H1 (cell line): Measurements from ENCODE around the gene CBL. TPM values are rescaled to one million over a fixed set of nuclear protein-coding genes. Genes with fewer than 3 reads are reported as not detected.

Experiments
- CTCF ChIA-PET: fragments of 300-600 bp; sonication (Branson Sonifier 250); formaldehyde crosslinking; loops from one replicate; lab custom pipeline; 2021; ENCODE audit not compliant: partially characterized antibody; lab: Charles Lee
- POLR2A ChIA-PET: fragments of 300-600 bp; sonication (Branson Sonifier 250); formaldehyde crosslinking; loops from one replicate; lab custom pipeline; 2021; ENCODE audit warnings: inconsistent platforms; ENCODE audit not compliant: partially characterized antibody; lab: Charles Lee
- DNase-seq, 2 experiments: peaks; one replicate each; pipeline versions ENCODE4 v3.0.0 to v3.0.0-alpha.2; 2010 to 2022; ENCODE audit warnings: low spot score in 2 of 2, low read depth in 1 of 2, mixed read lengths in 1 of 2
- FAIRE-seq: peaks from 2 replicates; lab custom pipeline; 2011; peaks lifted over from hg19 to GRCh38; lab: Jason Lieb, UNC
- H2AFZ ChIP-seq: 2 replicates; pipeline ENCODE4 v1.8.1; 2012; ENCODE audit warnings: low read length, inconsistent platforms
- H2AK5ac ChIP-seq: 2 replicates; pipeline ENCODE4 v1.6.1; 2013; ENCODE audit warnings: low read depth, low read length
- H2BK120ac ChIP-seq: replicated peaks from 2 replicates; pipeline ENCODE3; 2013; ENCODE audit warnings: low read depth, low read length, inconsistent platforms
- H2BK12ac ChIP-seq: 2 replicates; pipeline ENCODE4 v1.6.1; 2013; ENCODE audit warnings: low read depth, low read length
- H2BK15ac ChIP-seq: 2 replicates; pipeline ENCODE4 v1.6.1; 2013; ENCODE audit warnings: low read length
- H2BK20ac ChIP-seq: 2 replicates; pipeline ENCODE4 v1.6.1; 2013; ENCODE audit warnings: low read length
- H2BK5ac ChIP-seq: 2 replicates; pipeline ENCODE4 v1.6.1; 2013; ENCODE audit warnings: low read depth, low read length
- H3K14ac ChIP-seq: 2 replicates; pipeline ENCODE4 v1.6.1; 2013; ENCODE audit warnings: inconsistent platforms; ENCODE audit not compliant: insufficient read length
- H3K18ac ChIP-seq: 2 replicates; pipeline ENCODE4 v1.6.1; 2013; ENCODE audit warnings: low read length; ENCODE audit errors: extremely low read depth
- H3K23ac ChIP-seq: 2 replicates; pipeline ENCODE4 v1.6.1; 2013; ENCODE audit warnings: inconsistent platforms; ENCODE audit not compliant: insufficient read length
- H3K23me2 ChIP-seq: 2 replicates; pipeline ENCODE4 v1.6.1; 2013; ENCODE audit warnings: low read depth, low read length
- H3K27ac ChIP-seq: 2 replicates; pipeline ENCODE4 v1.6.1; 2011; ENCODE audit warnings: low read depth, low read length, inconsistent platforms
- H3K27me3 ChIP-seq, 4 experiments: replicated peaks in 1 of 4; 1 replicate in 1 of 4; 2 replicates in 3 of 4; pipeline versions ENCODE4 v1.6.1 to v1.8.1; 2011 to 2013; ENCODE audit warnings: low read length in 3 of 4, mild to moderate bottlenecking in 3 of 4, inconsistent platforms in 2 of 4, mixed read lengths in 2 of 4, moderate library complexity in 1 of 4; ENCODE audit not compliant: control insufficient read depth in 3 of 4, insufficient read depth in 3 of 4; ENCODE audit errors: extremely low read depth in 1 of 4
- H3K36me3 ChIP-seq, 4 experiments: 2 replicates each; pipeline versions ENCODE4 v1.6.1 to v1.8.1; 2011 to 2013; ENCODE audit warnings: mild to moderate bottlenecking in 4 of 4, low read length in 3 of 4, moderate library complexity in 2 of 4, control low read depth in 1 of 4, inconsistent platforms in 1 of 4; ENCODE audit not compliant: insufficient read depth in 4 of 4, control insufficient read depth in 2 of 4
- H3K4ac ChIP-seq: replicated peaks from 2 replicates; pipeline ENCODE3; 2013; ENCODE audit warnings: low read length, low read depth, mixed read lengths, inconsistent platforms; ENCODE audit not compliant: insufficient read length
- H3K4me1 ChIP-seq, 4 experiments: replicated peaks in 1 of 4; 1 replicate in 1 of 4; 2 replicates in 3 of 4; pipeline versions ENCODE4 v1.6.1 to v1.8.1; 2011 to 2013; ENCODE audit warnings: low read length in 3 of 4, inconsistent platforms in 2 of 4, mixed read lengths in 1 of 4; ENCODE audit not compliant: insufficient read depth in 4 of 4, control insufficient read depth in 3 of 4
- H3K4me2 ChIP-seq, 2 experiments: 2 replicates each; pipeline versions ENCODE4 v1.6.1 to v1.8.1; 2011 to 2013; ENCODE audit warnings: low read depth in 2 of 2, low read length in 2 of 2, control low read depth in 1 of 2, inconsistent platforms in 1 of 2, mild to moderate bottlenecking in 1 of 2; ENCODE audit not compliant: insufficient read depth in 1 of 2
- H3K4me3 ChIP-seq, 4 experiments: fragments of 200-600, 300-600 bp in 1 of 4; sonication (generic), shearing (Covaris generic), sonication (Bioruptor Twin) in 1 of 4; 2 replicates each; pipeline versions ENCODE4 v1.5.1 to v1.8.1; 2011 to 2016; ENCODE audit warnings: low read length in 4 of 4, low read depth in 3 of 4, control low read depth in 2 of 4, inconsistent platforms in 2 of 4, mild to moderate bottlenecking in 2 of 4, mixed read lengths in 1 of 4, moderate library complexity in 1 of 4; ENCODE audit not compliant: insufficient read depth in 2 of 4; ENCODE audit errors: extremely low read depth in 1 of 4
- H3K56ac ChIP-seq: replicated peaks from 2 replicates; pipeline ENCODE3; 2013; ENCODE audit warnings: low read depth, mild to moderate bottlenecking, mixed read lengths, low read length, inconsistent platforms; ENCODE audit not compliant: insufficient read length
- H3K79me1 ChIP-seq: 2 replicates; pipeline ENCODE4 v1.6.1; 2013; ENCODE audit warnings: low read depth, low read length, control low read depth
- H3K79me2 ChIP-seq, 2 experiments: 2 replicates each; pipeline versions ENCODE4 v1.6.1 to v1.8.1; 2012 to 2013; ENCODE audit warnings: low read length in 2 of 2, mild to moderate bottlenecking in 2 of 2, inconsistent platforms in 1 of 2; ENCODE audit not compliant: insufficient read depth in 2 of 2, control insufficient read depth in 1 of 2
- H3K9ac ChIP-seq, 4 experiments: replicated peaks in 1 of 4; 1 replicate in 1 of 4; 2 replicates in 3 of 4; pipeline versions ENCODE4 v1.6.1 to v1.8.1; 2011 to 2013; ENCODE audit warnings: low read depth in 3 of 4, low read length in 3 of 4, control low read depth in 2 of 4, mild to moderate bottlenecking in 2 of 4, moderate library complexity in 2 of 4, inconsistent platforms in 1 of 4; ENCODE audit errors: extremely low read depth in 1 of 4
- H3K9me3 ChIP-seq, 2 experiments: 2 replicates each; pipeline versions ENCODE4 v1.6.1 to v1.8.1; 2012 to 2013; ENCODE audit warnings: mild to moderate bottlenecking in 2 of 2, moderate library complexity in 2 of 2, control low read depth in 1 of 2, inconsistent platforms in 1 of 2, low read depth in 1 of 2, low read length in 1 of 2, mixed read lengths in 1 of 2; ENCODE audit not compliant: insufficient read depth in 2 of 2
- H4K20me1 ChIP-seq, 2 experiments: replicated peaks in 1 of 2; 2 replicates each; pipeline versions ENCODE3 to v1.8.1; 2011 to 2013; ENCODE audit warnings: inconsistent platforms in 2 of 2, low read length in 2 of 2, mild to moderate bottlenecking in 1 of 2; ENCODE audit not compliant: insufficient read depth in 2 of 2, control insufficient read depth in 1 of 2
- H4K5ac ChIP-seq: 2 replicates; pipeline ENCODE4 v1.6.1; 2013; ENCODE audit warnings: low read length, low read depth, mixed read lengths, inconsistent platforms; ENCODE audit not compliant: insufficient read length
- H4K8ac ChIP-seq: 2 replicates; pipeline ENCODE4 v1.8.0; 2013; ENCODE audit warnings: mild to moderate bottlenecking, moderate library complexity, low read length, inconsistent platforms; ENCODE audit not compliant: insufficient read depth; ENCODE audit errors: extremely low read depth
- H4K91ac ChIP-seq: replicated peaks from 2 replicates; pipeline ENCODE3; 2013; ENCODE audit warnings: low read length, mixed read lengths, inconsistent platforms; ENCODE audit not compliant: insufficient read length
- ATF2 ChIP-seq: IDR thresholded peaks from 2 replicates; pipeline ENCODE4 v1.6.1; 2012; ENCODE audit warnings: low read length, inconsistent platforms
- CBX8 ChIP-seq: fragments of 300-800, 300-1000 bp; sonication (generic); IDR thresholded peaks from 2 replicates; pipeline ENCODE4 v1.7.1; 2016; ENCODE audit warnings: low read depth, low read length, borderline replicate concordance
- GABPA ChIP-seq: IDR thresholded peaks from 2 replicates; pipeline ENCODE4 v1.6.1; 2011; ENCODE audit warnings: mild to moderate bottlenecking, low read length, moderate library complexity, borderline replicate concordance; ENCODE audit not compliant: insufficient read depth
- POLR2AphosphoS5 ChIP-seq: IDR thresholded peaks from 2 replicates; pipeline ENCODE4 v1.6.1; 2011; ENCODE audit warnings: low read depth, low read length
- RAD21 ChIP-seq, 2 experiments: IDR thresholded peaks in 1 of 2; conservative IDR thresholded peaks in 1 of 2; 2 replicates each; pipeline ENCODE4 v1.6.1; 2011; ENCODE audit warnings: low read depth in 2 of 2, low read length in 2 of 2, improper control_type of control experiment in 1 of 2, inconsistent platforms in 1 of 2, mild to moderate bottlenecking in 1 of 2, moderate library complexity in 1 of 2
- RXRA ChIP-seq: IDR thresholded peaks from 2 replicates; pipeline ENCODE4 v1.6.1; 2011; ENCODE audit warnings: low read depth, mild to moderate bottlenecking, low read length, moderate library complexity; ENCODE audit not compliant: insufficient read depth
- SIN3A ChIP-seq, 2 experiments: IDR thresholded peaks in 1 of 2; conservative IDR thresholded peaks in 1 of 2; 2 replicates each; pipeline ENCODE4 v1.6.1; 2011 to 2012; ENCODE audit warnings: low read length in 2 of 2, improper control_type of control experiment in 1 of 2, low read depth in 1 of 2, mild to moderate bottlenecking in 1 of 2
- SUZ12 ChIP-seq: fragments of 200-600 bp; sonication (generic); IDR thresholded peaks from 2 replicates; pipeline ENCODE4 v1.6.1; 2012; ENCODE audit warnings: mild to moderate bottlenecking, inconsistent platforms, low read length, moderate library complexity, mixed read lengths
- TEAD4 ChIP-seq: IDR thresholded peaks from 2 replicates; pipeline ENCODE4 v1.6.1; 2012; ENCODE audit warnings: low read depth, low read length, inconsistent platforms, mixed read lengths
- YY1 ChIP-seq: IDR thresholded peaks from 2 replicates; pipeline ENCODE4 v1.6.1; 2011; ENCODE audit warnings: low read depth, mild to moderate bottlenecking, low read length
- WGBS, 2 experiments: shearing (Covaris generic) in 1 of 2; methylation state at CpG; one replicate each; pipeline versions ENCODE4 v1.1.6 to v1.1.7; 2013 to 2015; ENCODE audit warnings: low lambda C conversion rate in 2 of 2, mixed read lengths in 2 of 2, inconsistent platforms in 1 of 2, low coverage in 1 of 2, missing lambda C conversion rate in 1 of 2; ENCODE audit not compliant: insufficient replicate concordance in 2 of 2, insufficient coverage in 1 of 2, insufficient read length in 1 of 2; ENCODE audit errors: extremely low coverage in 1 of 2, missing lambda C conversion rate in 1 of 2; 5-methylcytosine and 5-hydroxymethylcytosine counted together
- polyA plus RNA-seq, 7 experiments: library from polyadenylated mRNA; depleted of rRNA in 3 of 7; stranded (reverse) in 5 of 7; unstranded in 2 of 7; fragments of >200 nt in 5 of 7; fragments of 200-250 nt in 2 of 7; gene quantifications; 1 replicate in 5 of 7; 2 replicates in 1 of 7; 4 replicates in 1 of 7; pipeline versions ENCODE4 v1.2.1 to v1.2.3, GENCODE V29; 2011 to 2013; ENCODE audit warnings: missing spikeins in 2 of 7, mixed read lengths in 2 of 7
- total RNA-seq: library from RNA; stranded (reverse); fragmentation: NEBNext Ultra II Directional; extraction: Animal tissue kit (Norgen Biotek cat#: 25700); gene quantifications from 2 replicates; pipeline ENCODE4 v1.2.1, GENCODE V29; 2021
- TF ChIP-seq, protein P1 (sequence below): IDR thresholded peaks from 2 replicates; pipeline ENCODE4 v1.6.1; 2011; ENCODE audit warnings: low read depth, mild to moderate bottlenecking, low read length; ENCODE audit not compliant: insufficient read depth

CBL gene
- total and polyA plus RNA-seq, 2 of the 8 experiments (the other 6 are each of a cell fraction or from before 2014, with no cell fraction given) = 23.1 to 57.8 TPM

- peaks cover 0 to 89% of the 10 kb centered on the region in 2 experiments; a peak in 2 of 4 replicates for H3K79me2 ChIP-seq
- TF ChIP-seq SUZ12 (no peak), RXRA (no peak), RAD21 (IDR thresholded peaks at IDR 0.05 in 1 of 2, conservative IDR thresholded peaks at IDR 0.05 in 1 of 2; ENCODE audit: low read depth in 2 of 2, low read length in 2 of 2) (no peak), TEAD4 (no peak), ATF2 (no peak), YY1 (no peak), SIN3A (conservative IDR thresholded peaks at IDR 0.05 in 1 of 2, IDR thresholded peaks at IDR 0.05 in 1 of 2; ENCODE audit: low read depth in 1 of 2, low read length in 2 of 2) (no peak), CBX8 (no peak), POLR2AphosphoS5 (no peak), GABPA (no peak)
- TF ChIP-seq, protein P1, sequence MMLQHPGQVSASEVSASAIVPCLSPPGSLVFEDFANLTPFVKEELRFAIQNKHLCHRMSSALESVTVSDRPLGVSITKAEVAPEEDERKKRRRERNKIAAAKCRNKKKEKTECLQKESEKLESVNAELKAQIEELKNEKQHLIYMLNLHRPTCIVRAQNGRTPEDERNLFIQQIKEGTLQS = no peak
Measured at GRCh38 chr11:119258983-119259382, 52.8 kb downstream of the CBL start.

More at GRCh38 chr11:119258983-119259382, 52.8 kb downstream of the CBL start:
- Histone ChIP-seq H3K9ac (no peak overlapping the region), H3K14ac (no peak overlapping the region), H3K27ac (no peak overlapping the region), H3K56ac (no peak overlapping the region), H3K4ac (no peak overlapping the region), H2BK15ac (no peak overlapping the region), H3K23ac (no peak overlapping the region), H4K20me1 (peaks cover 5 to 11% of the 10 kb centered on the region in 2 experiments), H3K27me3 (no peaks in the 10 kb centered on the region), H3K9me3 (no peaks in the 10 kb centered on the region), H3K79me1 (no peaks in the 10 kb centered on the region; the same call in none of the 2 replicates), H4K5ac (no peak overlapping the region), H2BK5ac (no peak overlapping the region), H3K36me3 (no peaks in the 10 kb centered on the region), H4K91ac (no peak overlapping the region), H2BK20ac (no peak overlapping the region), H2AFZ (no peak overlapping the region), H4K8ac (no peak overlapping the region), H3K23me2 (no peaks in the 10 kb centered on the region), H3K4me1 (peaks cover 0 to 3% (median 0%) of the 10 kb centered on the region in 4 experiments; a peak in 3 of 7 replicates), H2AK5ac (no peak overlapping the region), H3K18ac (no peak overlapping the region), H3K4me2 (no peak overlapping the region), H3K4me3 (no peak overlapping the region), H2BK12ac (no peak overlapping the region), H2BK120ac (no peak overlapping the region)
- 85% methylated on average over 3 of the region's 3 CpGs; no CpG with 5 or more reads in 1 of the 2 experiments for WGBS, 2 experiments
- POLR2A ChIA-PET = interaction anchor here (1.0 to 1.5 kb wide), 3 partner anchors 8 to 36 kb away, joined by 3 to 5 read pairs (median 4); no protein-coding TSS in a partner anchor
- DNase-seq (no peak), FAIRE-seq (no peak)
- CTCF ChIA-PET = interaction anchor here (1.2 to 2.6 kb wide), 4 partner anchors 23 to 93 kb away, joined by 3 to 10 read pairs (median 4); no protein-coding TSS in a partner anchor
